ENCODE measurements around the gene SCRT2.

DNA sequence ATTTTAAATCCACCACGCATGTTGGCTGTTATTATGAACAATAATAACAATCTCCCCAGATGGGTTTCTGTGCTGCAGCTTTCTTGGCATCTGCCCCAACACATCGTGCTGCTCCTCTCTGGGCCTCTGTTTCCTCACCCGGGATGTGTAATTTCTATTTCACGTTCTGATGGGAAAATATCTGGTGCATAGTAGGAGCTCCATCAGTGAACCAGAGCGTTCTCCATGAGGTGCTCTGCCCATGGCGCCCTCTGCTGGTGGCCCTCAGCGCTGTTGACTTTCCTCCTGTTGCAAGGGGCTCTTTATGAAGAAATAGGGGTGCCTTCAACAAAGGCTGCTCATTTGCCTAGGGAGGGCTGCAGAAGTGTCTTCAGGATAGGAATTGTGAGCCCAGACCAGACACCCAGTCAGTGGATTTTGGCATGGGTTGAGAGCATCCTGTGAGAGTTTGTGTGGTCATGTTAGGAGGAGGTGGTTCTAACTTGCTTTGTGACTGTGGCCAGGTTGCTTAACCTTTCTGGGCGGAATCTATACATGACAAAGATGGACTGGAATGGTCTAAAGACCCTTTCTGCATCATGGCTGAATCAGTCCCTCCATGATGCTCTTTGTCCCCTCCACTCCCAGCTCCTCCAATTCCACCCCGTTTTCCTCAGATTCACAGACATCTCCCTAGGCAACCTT, 8.1 kb downstream of the SCRT2 start:
- TF ChIP-seq, protein P1, sequence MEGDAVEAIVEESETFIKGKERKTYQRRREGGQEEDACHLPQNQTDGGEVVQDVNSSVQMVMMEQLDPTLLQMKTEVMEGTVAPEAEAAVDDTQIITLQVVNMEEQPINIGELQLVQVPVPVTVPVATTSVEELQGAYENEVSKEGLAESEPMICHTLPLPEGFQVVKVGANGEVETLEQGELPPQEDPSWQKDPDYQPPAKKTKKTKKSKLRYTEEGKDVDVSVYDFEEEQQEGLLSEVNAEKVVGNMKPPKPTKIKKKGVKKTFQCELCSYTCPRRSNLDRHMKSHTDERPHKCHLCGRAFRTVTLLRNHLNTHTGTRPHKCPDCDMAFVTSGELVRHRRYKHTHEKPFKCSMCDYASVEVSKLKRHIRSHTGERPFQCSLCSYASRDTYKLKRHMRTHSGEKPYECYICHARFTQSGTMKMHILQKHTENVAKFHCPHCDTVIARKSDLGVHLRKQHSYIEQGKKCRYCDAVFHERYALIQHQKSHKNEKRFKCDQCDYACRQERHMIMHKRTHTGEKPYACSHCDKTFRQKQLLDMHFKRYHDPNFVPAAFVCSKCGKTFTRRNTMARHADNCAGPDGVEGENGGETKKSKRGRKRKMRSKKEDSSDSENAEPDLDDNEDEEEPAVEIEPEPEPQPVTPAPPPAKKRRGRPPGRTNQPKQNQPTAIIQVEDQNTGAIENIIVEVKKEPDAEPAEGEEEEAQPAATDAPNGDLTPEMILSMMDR (IDR thresholded peaks at IDR 0.05; ENCODE audit: low read length) = peak; percentile 97
- no peak for TF ChIP-seq EZH2 (IDR thresholded peaks at IDR 0.05; ENCODE audit: borderline replicate concordance, low read length)

Data from OCI-LY1 (cell line).